ENCODE data around the gene CATSPERB.
"Not testable (repeated sequence)": the region's sequence is repeated elsewhere in the genome, so short reads cannot be mapped to it uniquely, and the experiment has no call there.

Gene CATSPERB

DNA sequence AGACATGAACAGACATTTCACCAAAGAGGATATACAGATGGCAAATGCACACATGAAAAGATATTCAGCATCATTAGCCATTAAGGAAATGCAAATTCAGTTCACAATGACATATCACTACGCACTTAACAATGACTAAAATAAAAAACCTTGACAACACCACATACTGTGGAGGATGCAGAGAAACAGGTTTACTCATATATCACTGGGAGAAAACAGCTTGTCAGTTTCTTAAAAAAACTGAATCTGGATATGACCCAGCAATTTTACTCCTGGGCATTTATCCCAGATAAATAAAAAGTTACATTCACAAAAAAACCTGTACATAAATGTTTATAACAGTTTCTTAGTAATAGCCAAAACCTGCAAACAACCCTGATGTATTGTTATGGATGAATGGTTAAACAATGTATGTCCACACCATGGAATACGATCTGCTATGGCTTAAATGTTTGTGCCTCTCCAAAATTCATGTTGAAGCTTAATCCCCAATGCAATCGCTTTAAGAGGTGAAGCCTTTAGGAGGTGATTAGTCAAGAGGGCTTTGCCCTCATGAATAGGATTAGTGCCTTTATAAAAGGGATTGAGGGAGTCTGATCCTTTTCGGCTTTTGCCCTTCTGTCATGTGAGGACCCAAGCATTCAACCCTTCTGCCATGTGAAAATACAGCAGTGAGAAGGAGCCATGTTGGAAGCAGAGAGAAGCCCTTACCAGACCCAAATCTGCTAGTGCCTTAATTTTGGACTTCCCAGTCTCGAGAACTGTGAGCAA lies 185.8 kb downstream of the CATSPERB start:
- no peak for DNase-seq
- no CpG with 5 or more reads among the region's 5 CpGs for WGBS (ENCODE audit: extremely low coverage, insufficient coverage, low lambda C conversion rate)

DNA sequence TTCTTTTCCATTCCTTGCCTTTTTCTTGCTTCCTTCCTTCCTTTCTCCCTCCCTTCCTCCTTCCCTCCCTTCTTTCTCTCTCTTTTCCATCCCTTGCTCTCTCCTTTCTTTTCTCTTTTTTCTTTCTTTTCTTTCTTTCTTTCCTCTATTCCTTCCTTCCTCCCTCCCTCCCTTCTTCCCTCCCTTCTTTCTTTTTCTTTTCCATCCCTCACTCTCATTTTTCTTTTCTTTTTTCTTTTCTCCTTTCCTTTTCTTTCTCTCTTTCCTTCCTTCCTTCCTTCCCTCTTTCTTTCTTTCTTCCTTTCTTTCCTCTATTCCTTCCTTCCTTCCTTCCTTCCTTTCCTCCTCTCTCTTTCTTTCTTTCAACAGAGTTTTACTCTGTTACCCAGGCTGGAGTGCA lies 186.7 kb downstream of the CATSPERB start:
- Histone ChIP-seq H3K56ac (ENCODE audit: low read length) (no peak overlapping the region), H3K18ac (ENCODE audit: low read length) (no peak overlapping the region), H3K4me3 (ENCODE audit: low read length) (no peak overlapping the region), H3K4me2 (ENCODE audit: low read length) (no peak overlapping the region), H2AK5ac (ENCODE audit: low read length) (no peak overlapping the region), H4K8ac (ENCODE audit: low read depth, low read length) (no peak overlapping the region), H3K4me1 (ENCODE audit: control insufficient read depth, low read depth, low read length) (no peaks in the 10 kb centered on the region), H3K23ac (ENCODE audit: low read length) (no peak overlapping the region), H3K36me3 (ENCODE audit: control insufficient read depth, insufficient read depth, low read length) (no peaks in the 10 kb centered on the region), H3K79me2 (ENCODE audit: control insufficient read depth, insufficient read depth, low read length) (no peaks in the 10 kb centered on the region), H3K27me3 (ENCODE audit: insufficient read depth, low read length, poor library complexity) (no peaks in the 10 kb centered on the region), H3K9ac (ENCODE audit: low read length) (no peak overlapping the region), H2BK15ac (replicated peaks; ENCODE audit: low read depth) (no peak overlapping the region), H4K5ac (ENCODE audit: low read length) (no peak overlapping the region), H2BK5ac (ENCODE audit: low read length) (no peak overlapping the region), H3K27ac (ENCODE audit: low read depth, low read length) (no peak overlapping the region), H3K4ac (ENCODE audit: low read depth, low read length) (no peak overlapping the region), H3K79me1 (ENCODE audit: low read length) (no peaks in the 10 kb centered on the region), H2BK120ac (ENCODE audit: low read depth, low read length) (no peak overlapping the region)
- DNase-seq, result no peak

More for the DNA sequence above, 185.8 kb downstream of the CATSPERB start:
- H3K4me1 ChIP-seq (ENCODE audit: control insufficient read depth, low read depth, low read length), result no peaks in the 10 kb centered on the region
- H3K4ac ChIP-seq (ENCODE audit: low read depth, low read length), result no peak overlapping the region
- H3K27ac ChIP-seq (ENCODE audit: low read depth, low read length), result no peak overlapping the region
- H4K8ac ChIP-seq (ENCODE audit: low read depth, low read length), result no peak overlapping the region
- H3K79me2 ChIP-seq (ENCODE audit: control insufficient read depth, insufficient read depth, low read length), result no peaks in the 10 kb centered on the region
- no peak overlapping the region for H3K4me3 ChIP-seq (ENCODE audit: low read length)
- H3K9ac ChIP-seq (ENCODE audit: low read length), result no peak overlapping the region
- no peak overlapping the region for H2BK15ac ChIP-seq (replicated peaks; ENCODE audit: low read depth)
- no peak overlapping the region for H2AK5ac ChIP-seq (ENCODE audit: low read length)
- no peaks in the 10 kb centered on the region for H3K79me1 ChIP-seq (ENCODE audit: low read length)
- H3K4me2 ChIP-seq (ENCODE audit: low read length), result no peak overlapping the region
- no peaks in the 10 kb centered on the region for H3K27me3 ChIP-seq (ENCODE audit: insufficient read depth, low read length, poor library complexity)
- H2BK5ac ChIP-seq (ENCODE audit: low read length), result no peak overlapping the region
- no peak overlapping the region for H3K18ac ChIP-seq (ENCODE audit: low read length)
- H3K23ac ChIP-seq (ENCODE audit: low read length), result no peak overlapping the region
- H3K36me3 ChIP-seq (ENCODE audit: control insufficient read depth, insufficient read depth, low read length), result no peaks in the 10 kb centered on the region
- H3K56ac ChIP-seq (ENCODE audit: low read length), result no peak overlapping the region
- H4K5ac ChIP-seq (ENCODE audit: low read length), result no peak overlapping the region
- H2BK120ac ChIP-seq (ENCODE audit: low read depth, low read length), result no peak overlapping the region

GRCh38 chr14:91536327-91536726 lies 195.6 kb downstream of the CATSPERB start:
- Histone ChIP-seq H2BK120ac (ENCODE audit: low read depth, low read length) (no peak overlapping the region), H3K4ac (ENCODE audit: low read depth, low read length) (no peak overlapping the region), H3K79me2 (ENCODE audit: control insufficient read depth, insufficient read depth, low read length) (no peaks in the 10 kb centered on the region), H4K5ac (ENCODE audit: low read length) (no peak overlapping the region), H3K79me1 (ENCODE audit: low read length) (no peaks in the 10 kb centered on the region), H3K23ac (ENCODE audit: low read length) (no peak overlapping the region), H3K27me3 (ENCODE audit: insufficient read depth, low read length, poor library complexity) (no peaks in the 10 kb centered on the region), H2BK5ac (ENCODE audit: low read length) (no peak overlapping the region), H3K4me3 (ENCODE audit: low read length) (no peak overlapping the region), H3K9ac (ENCODE audit: low read length) (no peak overlapping the region), H3K4me2 (ENCODE audit: low read length) (no peak overlapping the region), H2AK5ac (ENCODE audit: low read length) (no peak overlapping the region), H2BK15ac (replicated peaks; ENCODE audit: low read depth) (no peak overlapping the region), H3K4me1 (ENCODE audit: control insufficient read depth, low read depth, low read length) (no peaks in the 10 kb centered on the region), H4K8ac (ENCODE audit: low read depth, low read length) (no peak overlapping the region), H3K36me3 (ENCODE audit: control insufficient read depth, insufficient read depth, low read length) (no peaks in the 10 kb centered on the region), H3K18ac (ENCODE audit: low read length) (no peak overlapping the region), H3K27ac (ENCODE audit: low read depth, low read length) (no peak overlapping the region), H3K56ac (ENCODE audit: low read length) (no peak overlapping the region)
- no CpG with 5 or more reads among the region's 3 CpGs for WGBS (ENCODE audit: extremely low coverage, insufficient coverage, low lambda C conversion rate)
- no peak for DNase-seq

DNA sequence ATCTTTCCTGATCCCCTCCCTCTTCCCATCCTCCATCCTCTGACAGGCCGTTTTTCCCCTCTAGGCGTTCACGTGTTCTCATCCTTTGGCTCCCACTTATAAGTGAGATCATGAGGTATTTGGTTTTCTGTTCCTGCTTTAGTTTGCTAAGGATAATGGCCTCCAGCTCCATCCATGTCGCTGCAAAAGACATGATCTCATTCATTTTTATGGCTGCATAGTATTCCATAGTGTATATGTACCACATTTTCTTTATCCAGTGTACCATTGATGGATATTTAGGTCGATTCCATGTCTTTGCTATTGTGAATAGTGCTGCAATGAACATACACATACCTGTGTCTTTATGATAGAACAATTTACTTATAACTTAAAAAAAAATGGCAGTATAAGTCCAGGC lies 197.8 kb downstream of the CATSPERB start:
- H3K23ac ChIP-seq (ENCODE audit: low read length); H2BK15ac ChIP-seq (replicated peaks; ENCODE audit: low read depth); H4K8ac ChIP-seq (ENCODE audit: low read depth, low read length); H3K79me2 ChIP-seq (ENCODE audit: control insufficient read depth, insufficient read depth, low read length); H3K4me1 ChIP-seq (ENCODE audit: control insufficient read depth, low read depth, low read length); H3K4ac ChIP-seq (ENCODE audit: low read depth, low read length); H4K5ac ChIP-seq (ENCODE audit: low read length); H3K27me3 ChIP-seq (ENCODE audit: insufficient read depth, low read length, poor library complexity); H3K27ac ChIP-seq (ENCODE audit: low read depth, low read length); DNase-seq; H3K4me3 ChIP-seq (ENCODE audit: low read length); H3K79me1 ChIP-seq (ENCODE audit: low read length); H3K56ac ChIP-seq (ENCODE audit: low read length); H3K9ac ChIP-seq (ENCODE audit: low read length); H2AK5ac ChIP-seq (ENCODE audit: low read length); H3K18ac ChIP-seq (ENCODE audit: low read length); H3K36me3 ChIP-seq (ENCODE audit: control insufficient read depth, insufficient read depth, low read length); H3K4me2 ChIP-seq (ENCODE audit: low read length); H2BK5ac ChIP-seq (ENCODE audit: low read length); H2BK120ac ChIP-seq (ENCODE audit: low read depth, low read length): not testable (repeated sequence)
- WGBS (ENCODE audit: extremely low coverage, insufficient coverage, low lambda C conversion rate), result no CpG with 5 or more reads among the region's 5 CpGs

DNA sequence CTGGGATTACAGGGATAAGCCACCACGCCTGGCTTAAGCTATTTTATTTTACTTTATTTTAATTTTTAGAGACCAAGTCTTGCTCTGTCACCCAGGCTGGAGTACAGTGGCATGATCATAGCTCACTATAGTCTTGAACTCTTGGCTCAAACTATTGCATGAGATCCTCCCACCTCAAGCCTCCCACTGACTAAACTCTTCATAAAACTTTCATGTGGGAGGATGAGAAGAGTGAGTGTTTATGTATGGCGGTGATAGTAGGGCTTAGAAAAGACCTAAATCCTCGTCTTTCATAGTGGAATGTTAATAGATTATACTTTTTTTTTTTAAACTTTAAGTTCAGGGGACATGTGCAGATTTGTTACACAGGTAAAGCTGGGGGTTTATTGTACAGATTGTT lies 198.3 kb downstream of the CATSPERB start:
- no peak for DNase-seq
- no peaks in the 10 kb centered on the region for H3K79me1 ChIP-seq (ENCODE audit: low read length)
- no peak overlapping the region for H4K5ac ChIP-seq (ENCODE audit: low read length)
- H3K9ac ChIP-seq (ENCODE audit: low read length), result no peak overlapping the region
- no peak overlapping the region for H2AK5ac ChIP-seq (ENCODE audit: low read length)
- no peak overlapping the region for H3K56ac ChIP-seq (ENCODE audit: low read length)
- no peak overlapping the region for H3K4me2 ChIP-seq (ENCODE audit: low read length)
- no peak overlapping the region for H2BK15ac ChIP-seq (replicated peaks; ENCODE audit: low read depth)
- no peak overlapping the region for H3K23ac ChIP-seq (ENCODE audit: low read length)
- H3K18ac ChIP-seq (ENCODE audit: low read length), result no peak overlapping the region
- no peak overlapping the region for H3K4ac ChIP-seq (ENCODE audit: low read depth, low read length)
- H3K4me1 ChIP-seq (ENCODE audit: control insufficient read depth, low read depth, low read length), result no peaks in the 10 kb centered on the region
- no peaks in the 10 kb centered on the region for H3K36me3 ChIP-seq (ENCODE audit: control insufficient read depth, insufficient read depth, low read length)
- WGBS (ENCODE audit: extremely low coverage, insufficient coverage, low lambda C conversion rate), result no CpG with 5 or more reads among the region's 3 CpGs
- H3K27me3 ChIP-seq (ENCODE audit: insufficient read depth, low read length, poor library complexity), result no peaks in the 10 kb centered on the region
- no peak overlapping the region for H4K8ac ChIP-seq (ENCODE audit: low read depth, low read length)
- H3K4me3 ChIP-seq (ENCODE audit: low read length), result no peak overlapping the region
- no peaks in the 10 kb centered on the region for H3K79me2 ChIP-seq (ENCODE audit: control insufficient read depth, insufficient read depth, low read length)
- H2BK5ac ChIP-seq (ENCODE audit: low read length), result no peak overlapping the region
- H3K27ac ChIP-seq (ENCODE audit: low read depth, low read length), result no peak overlapping the region
- H2BK120ac ChIP-seq (ENCODE audit: low read depth, low read length), result no peak overlapping the region
